BJ (cell line): ENCODE results near the gene DLGAP1. TPM values are rescaled to one million over a fixed set of nuclear protein-coding genes. Genes with fewer than 3 reads are reported as not detected.

Experiments used
- CTCF ChIA-PET: fragments of 350-600 bp; formaldehyde crosslinking; extraction: SDS; loops from one replicate; lab custom pipeline; 2021; ENCODE audit warnings: antibody characterized with exemption, inconsistent platforms; lab: Yijun Ruan, JAX
- POLR2A ChIA-PET: fragments of 300-600 bp; sonication (Branson Sonifier 250); formaldehyde crosslinking; extraction: SDS; loops from one replicate; lab custom pipeline; 2021; ENCODE audit warnings: antibody characterized with exemption; lab: Charles Lee
- DNase-seq: peaks from one replicate; pipeline ENCODE4 v3.0.0-alpha.2; 2011; ENCODE audit warnings: low read depth
- H3K27me3 ChIP-seq: 2 replicates; pipeline ENCODE4 v1.6.0; 2011; ENCODE audit warnings: low read length; ENCODE audit not compliant: control insufficient read depth, insufficient read depth
- H3K36me3 ChIP-seq: 2 replicates; pipeline ENCODE4 v1.5.1; 2011; ENCODE audit warnings: low read length; ENCODE audit not compliant: control insufficient read depth, insufficient read depth
- H3K4me3 ChIP-seq: 2 replicates; pipeline ENCODE4 v1.5.1; 2011; ENCODE audit warnings: low read depth, mild to moderate bottlenecking, control low read depth, low read length
- CTCF ChIP-seq: IDR thresholded peaks from 2 replicates; pipeline ENCODE4 v1.5.1; 2011; ENCODE audit warnings: low read depth, mild to moderate bottlenecking, control low read depth, inconsistent platforms, low read length, moderate library complexity; ENCODE audit not compliant: insufficient read depth
- polyA plus RNA-seq: library from polyadenylated mRNA; depleted of rRNA; stranded (reverse); fragments of >200 nt; gene quantifications from 2 replicates; pipeline ENCODE4 v1.2.3, GENCODE V29; 2011

Gene DLGAP1
- polyA plus RNA-seq, 1 experiment: 0.02 TPM

GRCh38 chr18:4254840-4255239 lies 200.3 kb downstream of the DLGAP1 start:
- CTCF ChIA-PET: interaction anchor here (0.6 kb wide), 1 partner anchor 85 kb away, joined by 3 read pairs; no protein-coding TSS in a partner anchor
- POLR2A ChIA-PET: no interaction called here
- Histone ChIP-seq H3K27me3 (no peaks in the 10 kb centered on the region), H3K36me3 (no peaks in the 10 kb centered on the region), H3K4me3 (no peak overlapping the region)
- no peak for DNase-seq
- TF ChIP-seq CTCF: no peak

- H3K4me3 ChIP-seq: no peak overlapping the region
- no peak for TF ChIP-seq CTCF
- H3K27me3 ChIP-seq: no peaks in the 10 kb centered on the region
- ChIA-PET POLR2A (no interaction called here), CTCF (no interaction called here)
- no peaks in the 10 kb centered on the region for H3K36me3 ChIP-seq
- DNase-seq: no peak
These were observed 202.3 kb downstream of the DLGAP1 start for GRCh38 chr18:4252829-4253228.

- ChIA-PET POLR2A (no interaction called here), CTCF (no interaction called here)
- no peaks in the 10 kb centered on the region for H3K36me3 ChIP-seq
- no peak for TF ChIP-seq CTCF
- H3K4me3 ChIP-seq: no peak overlapping the region
- H3K27me3 ChIP-seq: no peaks in the 10 kb centered on the region
- no peak for DNase-seq
These were observed 203.2 kb downstream of the DLGAP1 start for GRCh38 chr18:4251873-4252272.

GRCh38 chr18:4251206-4251605 lies 203.9 kb downstream of the DLGAP1 start:
- POLR2A ChIA-PET: no interaction called here
- no peak overlapping the region for H3K4me3 ChIP-seq
- no peaks in the 10 kb centered on the region for H3K27me3 ChIP-seq
- no peak for DNase-seq
- H3K36me3 ChIP-seq: no peaks in the 10 kb centered on the region
- no peak for TF ChIP-seq CTCF
- CTCF ChIA-PET: no interaction called here

- no peaks in the 10 kb centered on the region for H3K36me3 ChIP-seq
- H3K4me3 ChIP-seq: no peak overlapping the region
- ChIA-PET POLR2A (no interaction called here), CTCF (no interaction called here)
- no peak for TF ChIP-seq CTCF
- no peak for DNase-seq
- no peaks in the 10 kb centered on the region for H3K27me3 ChIP-seq
These were observed 205.0 kb downstream of the DLGAP1 start for GRCh38 chr18:4250141-4250540.
